HG02938 (cell line): Measurements from ENCODE around the gene TMIGD2.
"Not testable (repeated sequence)": the region's sequence is repeated elsewhere in the genome, so short reads cannot be mapped to it uniquely, and the experiment has no call there.

Source experiments
- ATAC-seq: cut with Tn5 transposase; IDR thresholded peaks from one replicate; pipeline ENCODE4 v1.9.1; 2021; ENCODE audit warnings: mild to moderate bottlenecking, moderate library complexity; ENCODE audit not compliant: unreplicated experiment

TMIGD2 gene

GRCh38 chr19:4267901-4268815, 34.0 kb downstream of the TMIGD2 start:
- no peak for ATAC-seq

- ATAC-seq: no peak
These were observed 34.9 kb downstream of the TMIGD2 start for GRCh38 chr19:4267101-4267900.

GRCh38 chr19:4266253-4267000, 35.8 kb downstream of the TMIGD2 start:
- no peak for ATAC-seq

GRCh38 chr19:4264812-4265211, 37.4 kb downstream of the TMIGD2 start:
- no peak for ATAC-seq

GRCh38 chr19:4260613-4261191, 41.5 kb downstream of the TMIGD2 start:
- ATAC-seq: no peak

- ATAC-seq: no peak
These were observed 44.0 kb downstream of the TMIGD2 start for GRCh38 chr19:4258181-4258580.

GRCh38 chr19:4257025-4257424, 45.2 kb downstream of the TMIGD2 start:
- no peak for ATAC-seq

- ATAC-seq: no peak
These were observed 45.6 kb downstream of the TMIGD2 start for GRCh38 chr19:4256563-4256962.

- peak; percentile 87 for ATAC-seq
These were observed 55.2 kb downstream of the TMIGD2 start, which contains the start of gene YJU2 for GRCh38 chr19:4246767-4247593. TSS of gene YJU2 (plus strand) at chr19:4247080. CDS start at chr19:4247147, 67 bp downstream.

- not testable (repeated sequence) for ATAC-seq
These were observed 56.3 kb downstream of the TMIGD2 start for GRCh38 chr19:4245938-4246337.
